ENCODE measurements around the gene SUV39H2.
"Not testable (repeated sequence)": the region's sequence is repeated elsewhere in the genome, so short reads cannot be mapped to it uniquely, and the experiment has no call there.

SUV39H2 gene

GRCh38 chr10:14938971-14939370, 60.3 kb downstream of the SUV39H2 start:
- peak; percentile 57 for DNase-seq (ENCODE audit: low read depth)

GRCh38 chr10:14942147-14942949, 63.7 kb downstream of the SUV39H2 start:
- DNase-seq (ENCODE audit: low read depth), result not testable (repeated sequence)

- DNase-seq (ENCODE audit: low read depth), result not testable (repeated sequence)
Measured at GRCh38 chr10:14942950-14943338, 64.3 kb downstream of the SUV39H2 start.

- no peak for DNase-seq (ENCODE audit: low read depth)
Measured at GRCh38 chr10:14945108-14945507, 66.4 kb downstream of the SUV39H2 start.

GRCh38 chr10:14947268-14947667, 68.6 kb downstream of the SUV39H2 start:
- DNase-seq (ENCODE audit: low read depth), result no peak

GRCh38 chr10:14949291-14949690, 70.6 kb downstream of the SUV39H2 start:
- no peak for DNase-seq (ENCODE audit: low read depth)

- peak; percentile 25 for DNase-seq (ENCODE audit: low read depth)
Measured at GRCh38 chr10:14952851-14953423, 74.3 kb downstream of the SUV39H2 start.

- peak; percentile 74 for DNase-seq (ENCODE audit: low read depth)
Measured at GRCh38 chr10:14953424-14954000, 74.8 kb downstream of the SUV39H2 start.

All from EH (cell line).